Keratinocyte (primary cell): Measurements from ENCODE around the gene LHX3. TPM values are rescaled to one million over a fixed set of nuclear protein-coding genes. Genes with fewer than 3 reads are reported as not detected.

Experiments used
- DNase-seq: peaks from one replicate; pipeline ENCODE4 v3.0.0-alpha.2; 2011; ENCODE audit warnings: low read depth, missing footprints, low spot score
- FAIRE-seq: peaks from 2 replicates; lab custom pipeline; 2011; peaks lifted over from hg19 to GRCh38; lab: Jason Lieb, UNC
- H2AFZ ChIP-seq: 2 replicates; pipeline ENCODE4 v1.6.0; 2012; ENCODE audit warnings: low read length, control low read depth, inconsistent platforms; ENCODE audit not compliant: control insufficient read depth
- H3K27ac ChIP-seq: 2 replicates; pipeline ENCODE4 v1.5.1; 2011; ENCODE audit warnings: low read length; ENCODE audit not compliant: control insufficient read depth, insufficient read depth
- H3K27me3 ChIP-seq: 3 replicates; pipeline ENCODE4 v1.6.0; 2011; ENCODE audit warnings: low read length; ENCODE audit not compliant: control insufficient read depth, insufficient read depth; ENCODE audit errors: extremely low read depth
- H3K36me3 ChIP-seq, 2 experiments: 2 replicates in 1 of 2; 3 replicates in 1 of 2; pipeline ENCODE4 v1.5.1; 2011; ENCODE audit warnings: low read length in 2 of 2, mild to moderate bottlenecking in 1 of 2; ENCODE audit not compliant: control insufficient read depth in 2 of 2, insufficient read depth in 2 of 2; ENCODE audit errors: extremely low read depth in 1 of 2
- H3K4me1 ChIP-seq: 3 replicates; pipeline ENCODE4 v1.5.1; 2011; ENCODE audit warnings: low read length; ENCODE audit not compliant: control insufficient read depth, insufficient read depth; ENCODE audit errors: extremely low read depth
- H3K4me2 ChIP-seq: 3 replicates; pipeline ENCODE4 v1.6.0; 2011; ENCODE audit warnings: low read depth, low read length; ENCODE audit not compliant: control insufficient read depth, insufficient read depth; ENCODE audit errors: extremely low read depth
- H3K4me3 ChIP-seq, 3 experiments: fragments of 200-600 bp in 1 of 3; sonication (generic) in 1 of 3; 2 replicates in 2 of 3; 3 replicates in 1 of 3; pipeline ENCODE4 v1.5.1; 2011 to 2016; ENCODE audit warnings: low read length in 3 of 3, mild to moderate bottlenecking in 3 of 3, control low read depth in 2 of 3, inconsistent platforms in 1 of 3, low read depth in 1 of 3, mixed read lengths in 1 of 3, mixed run types in 1 of 3, moderate library complexity in 1 of 3; ENCODE audit not compliant: control insufficient read depth in 2 of 3, insufficient read depth in 2 of 3; ENCODE audit errors: extremely low read depth in 1 of 3
- H3K79me2 ChIP-seq: 2 replicates; pipeline ENCODE4 v1.6.0; 2012; ENCODE audit warnings: low read length; ENCODE audit not compliant: control insufficient read depth, insufficient read depth
- H3K9ac ChIP-seq: 3 replicates; pipeline ENCODE4 v1.6.0; 2011; ENCODE audit warnings: low read length; ENCODE audit not compliant: control insufficient read depth, insufficient read depth; ENCODE audit errors: extremely low read depth
- H3K9me1 ChIP-seq: 3 replicates; pipeline ENCODE4 v1.6.0; 2011; ENCODE audit warnings: low read length; ENCODE audit not compliant: control insufficient read depth, insufficient read depth; ENCODE audit errors: extremely low read depth
- H3K9me3 ChIP-seq: 2 replicates; pipeline ENCODE4 v1.5.1; 2012; ENCODE audit warnings: low read depth, low read length; ENCODE audit not compliant: control insufficient read depth
- H4K20me1 ChIP-seq: 3 replicates; pipeline ENCODE4 v1.6.0; 2011; ENCODE audit warnings: low read length; ENCODE audit not compliant: control insufficient read depth, insufficient read depth; ENCODE audit errors: extremely low read depth
- EZH2 ChIP-seq: IDR thresholded peaks from one replicate; pipeline ENCODE4 v1.6.1; 2012; ENCODE audit warnings: inconsistent platforms, mild to moderate bottlenecking, low read length, moderate library complexity
- dilution Hi-C: fragments of 300-500 bp; cut with MboI; formaldehyde crosslinking; loops from one replicate; pipeline ENCODE4 v1.7.0; 2020; ENCODE audit warnings: low sequenced_read_pairs; ENCODE audit not compliant: extremely low pct_ligation_motif_present
- polyA plus RNA-seq, 5 experiments: library from polyadenylated mRNA; depleted of rRNA in 3 of 5; stranded (reverse) in 3 of 5; stranded (forward) in 1 of 5; unstranded in 1 of 5; fragments of >200 nt; gene quantifications; 1 replicate in 1 of 5; 2 replicates in 3 of 5; 3 replicates in 1 of 5; pipeline versions ENCODE4 v1.2.1 to v1.2.3, GENCODE V29; 2011 to 2012; ENCODE audit warnings: missing spikeins in 2 of 5, low read depth in 1 of 5, low replicate concordance in 1 of 5
- TF ChIP-seq, protein P1 (sequence below), 3 experiments: IDR thresholded peaks in 1 of 3; conservative IDR thresholded peaks in 1 of 3; optimal IDR thresholded peaks in 1 of 3; 2 replicates in 2 of 3; 3 replicates in 1 of 3; pipeline versions ENCODE3 to v1.5.1; 2011; ENCODE audit warnings: low read length in 3 of 3, mild to moderate bottlenecking in 3 of 3, moderate library complexity in 2 of 3, control low read depth in 1 of 3, inconsistent platforms in 1 of 3; ENCODE audit not compliant: insufficient read depth in 2 of 3; ENCODE audit errors: extremely low read depth in 1 of 3

The LHX3 gene
- polyA plus RNA-seq, 1 donor (not counting 4 experiments of a cell fraction or from before 2014, with no cell fraction given): not detected

DNA sequence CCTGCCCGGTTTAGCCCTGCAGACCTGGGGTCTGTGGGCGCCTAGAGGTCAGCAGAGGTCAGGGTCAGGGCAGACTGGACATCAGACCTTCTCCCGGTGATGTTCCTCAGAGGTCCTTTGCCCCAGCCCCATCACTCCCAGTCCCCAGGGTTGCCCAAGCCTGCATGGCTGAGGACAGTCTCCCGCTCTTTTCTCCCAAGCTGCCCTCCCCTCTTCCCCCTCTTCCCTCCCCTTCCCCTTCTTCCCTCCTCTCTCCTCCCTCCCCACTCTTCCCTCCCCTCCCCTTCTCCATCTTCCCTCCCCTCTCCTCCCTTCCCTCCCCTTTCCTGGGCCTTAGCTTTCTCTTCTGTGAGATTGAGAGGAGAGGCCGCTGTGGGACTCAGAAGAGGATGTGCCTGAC is 10.4 kb downstream of the LHX3 start:
- TF ChIP-seq, protein P1, sequence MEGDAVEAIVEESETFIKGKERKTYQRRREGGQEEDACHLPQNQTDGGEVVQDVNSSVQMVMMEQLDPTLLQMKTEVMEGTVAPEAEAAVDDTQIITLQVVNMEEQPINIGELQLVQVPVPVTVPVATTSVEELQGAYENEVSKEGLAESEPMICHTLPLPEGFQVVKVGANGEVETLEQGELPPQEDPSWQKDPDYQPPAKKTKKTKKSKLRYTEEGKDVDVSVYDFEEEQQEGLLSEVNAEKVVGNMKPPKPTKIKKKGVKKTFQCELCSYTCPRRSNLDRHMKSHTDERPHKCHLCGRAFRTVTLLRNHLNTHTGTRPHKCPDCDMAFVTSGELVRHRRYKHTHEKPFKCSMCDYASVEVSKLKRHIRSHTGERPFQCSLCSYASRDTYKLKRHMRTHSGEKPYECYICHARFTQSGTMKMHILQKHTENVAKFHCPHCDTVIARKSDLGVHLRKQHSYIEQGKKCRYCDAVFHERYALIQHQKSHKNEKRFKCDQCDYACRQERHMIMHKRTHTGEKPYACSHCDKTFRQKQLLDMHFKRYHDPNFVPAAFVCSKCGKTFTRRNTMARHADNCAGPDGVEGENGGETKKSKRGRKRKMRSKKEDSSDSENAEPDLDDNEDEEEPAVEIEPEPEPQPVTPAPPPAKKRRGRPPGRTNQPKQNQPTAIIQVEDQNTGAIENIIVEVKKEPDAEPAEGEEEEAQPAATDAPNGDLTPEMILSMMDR (optimal IDR thresholded peaks at IDR 0.05 in 1 of 3, IDR thresholded peaks at IDR 0.05 in 1 of 3, conservative IDR thresholded peaks at IDR 0.05 in 1 of 3; ENCODE audit: extremely low read depth in 1 of 3, insufficient read depth in 2 of 3, low read length in 3 of 3): no peak
- TF ChIP-seq EZH2: no peak
- no peaks in the 10 kb centered on the region for H3K79me2 ChIP-seq
- peaks cover 97% of the 10 kb centered on the region for H3K27me3 ChIP-seq
- dilution Hi-C loops: no loop called here
- DNase-seq (no peak), FAIRE-seq (no peak)
- no peak overlapping the region for H3K27ac ChIP-seq
- H4K20me1 ChIP-seq: no peaks in the 10 kb centered on the region
- H3K9me3 ChIP-seq: no peaks in the 10 kb centered on the region
- no peak overlapping the region for H3K4me3 ChIP-seq
- no peak overlapping the region for H2AFZ ChIP-seq
- no peak overlapping the region for H3K4me2 ChIP-seq
- H3K9ac ChIP-seq: no peak overlapping the region
- H3K4me1 ChIP-seq: no peaks in the 10 kb centered on the region
- no peaks in the 10 kb centered on the region for H3K9me1 ChIP-seq
- no peaks in the 10 kb centered on the region for H3K36me3 ChIP-seq

DNA sequence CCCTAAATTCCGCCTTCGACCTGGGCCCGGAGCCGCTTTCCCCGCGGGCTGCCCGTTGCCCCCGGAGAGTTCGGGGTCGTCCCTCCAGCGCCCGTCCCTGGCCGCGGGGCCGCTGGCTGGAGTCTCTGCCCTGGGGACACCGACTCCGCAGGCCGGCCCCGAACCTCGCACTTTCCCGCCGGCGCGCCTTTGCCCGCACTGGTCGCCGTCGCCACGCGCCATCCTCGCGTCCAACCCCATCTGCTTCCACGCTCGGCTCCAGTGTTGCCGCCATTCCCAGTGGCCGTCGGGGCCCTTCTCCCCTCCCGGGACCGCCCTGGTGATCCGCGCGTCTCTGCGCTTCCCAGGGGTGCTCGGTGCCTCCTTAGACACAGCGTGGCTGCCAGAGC is 11.0 kb downstream of the LHX3 start:
- H4K20me1 ChIP-seq: no peaks in the 10 kb centered on the region
- FAIRE-seq: no peak
- DNase-seq: no peak
- H3K4me1 ChIP-seq: no peaks in the 10 kb centered on the region
- no peaks in the 10 kb centered on the region for H3K36me3 ChIP-seq
- H3K27ac ChIP-seq: no peak overlapping the region
- H3K4me3 ChIP-seq: no peak overlapping the region
- no peaks in the 10 kb centered on the region for H3K79me2 ChIP-seq
- dilution Hi-C loops: no loop called here
- no peak overlapping the region for H3K4me2 ChIP-seq
- H3K27me3 ChIP-seq: peaks cover 99% of the 10 kb centered on the region
- H3K9ac ChIP-seq: no peak overlapping the region
- no peaks in the 10 kb centered on the region for H3K9me3 ChIP-seq
- no peak overlapping the region for H2AFZ ChIP-seq
- peak; percentile 65 for TF ChIP-seq EZH2
- TF ChIP-seq, protein P1 (optimal IDR thresholded peaks at IDR 0.05 in 1 of 3, IDR thresholded peaks at IDR 0.05 in 1 of 3, conservative IDR thresholded peaks at IDR 0.05 in 1 of 3; ENCODE audit: extremely low read depth in 1 of 3, insufficient read depth in 2 of 3, low read length in 3 of 3): no peak
- H3K9me1 ChIP-seq: no peaks in the 10 kb centered on the region
